HepG2 (cell line): Measurements from ENCODE around the gene CHMP1A. TPM values are rescaled to one million over a fixed set of nuclear protein-coding genes. Genes with fewer than 3 reads are reported as not detected.
A peak's percentile ranks its signal among the peaks of the same experiment; 100 is the strongest.

ENCODE experiments used
- AHDC1 ChIP-seq: sonication (generic); formaldehyde crosslinking; IDR thresholded peaks from 2 replicates; pipeline ENCODE4 v1.5.1; 2020; ENCODE audit warnings: mild to moderate bottlenecking, missing genetic modification reagents, borderline replicate concordance
- BORCS8-MEF2B ChIP-seq: sonication (generic); formaldehyde crosslinking; IDR thresholded peaks from 2 replicates; pipeline ENCODE4 v1.8.0; 2022; ENCODE audit warnings: mild to moderate bottlenecking, missing genetic modification reagents
- ETS1 ChIP-seq: sonication (generic); formaldehyde crosslinking; IDR thresholded peaks from 2 replicates; pipeline ENCODE4 v1.4.0; 2020; ENCODE audit warnings: missing genetic modification reagents
- KDM3A ChIP-seq: IDR thresholded peaks from 2 replicates; pipeline ENCODE4 v1.6.1; 2018; ENCODE audit warnings: low read depth, missing compliant biosample characterization
- SSRP1 ChIP-seq: IDR thresholded peaks from 2 replicates; pipeline ENCODE4 v1.6.1; 2016; ENCODE audit warnings: control low read depth
- TBL1XR1 ChIP-seq: fragments of 150-350 bp; IDR thresholded peaks from 2 replicates; pipeline ENCODE4 v1.6.1; 2014; ENCODE audit warnings: borderline replicate concordance, low read length; ENCODE audit not compliant: partially characterized antibody
- TMF1 ChIP-seq: sonication (generic); formaldehyde crosslinking; IDR thresholded peaks from 2 replicates; pipeline ENCODE4 v1.8.1; 2022; ENCODE audit warnings: low read depth, missing genetic modification reagents
- YY1 ChIP-seq: IDR thresholded peaks from 2 replicates; pipeline ENCODE4 v1.6.1; 2011; ENCODE audit warnings: low read length, low read depth, moderate library complexity, mild to moderate bottlenecking; ENCODE audit not compliant: insufficient read depth, insufficient replicate concordance
- ZBTB20 ChIP-seq: sonication (generic); formaldehyde crosslinking; IDR thresholded peaks from 2 replicates; pipeline ENCODE4 v1.8.1; 2023; ENCODE audit warnings: missing genetic modification reagents, low read depth, mild to moderate bottlenecking, borderline replicate concordance
- ZNF124 ChIP-seq: sonication (generic); formaldehyde crosslinking; IDR thresholded peaks from 2 replicates; pipeline ENCODE4 v1.4.0; 2020; ENCODE audit warnings: missing genetic modification reagents
- ZNF230 ChIP-seq: sonication (generic); formaldehyde crosslinking; IDR thresholded peaks from 2 replicates; pipeline ENCODE4 v1.4.0; 2020; ENCODE audit warnings: mild to moderate bottlenecking, missing genetic modification reagents
- ZNF672 ChIP-seq: sonication (generic); formaldehyde crosslinking; IDR thresholded peaks from 2 replicates; pipeline ENCODE4 v1.8.1; 2022; ENCODE audit warnings: missing genetic modification reagents
- ZSCAN22 ChIP-seq: sonication (generic); formaldehyde crosslinking; IDR thresholded peaks from 2 replicates; pipeline ENCODE4 v1.4.0; 2020; ENCODE audit warnings: mild to moderate bottlenecking, missing genetic modification reagents
- polyA plus RNA-seq, 8 experiments: library from polyadenylated mRNA; depleted of rRNA in 3 of 8; stranded (reverse) in 7 of 8; unstranded in 1 of 8; fragments of >200 nt; fragmentation: Illumina TruSeq in 4 of 8; extraction: Trizol in 4 of 8; gene quantifications; 2 replicates each; pipeline versions ENCODE4 v1.2.1 to v1.2.3, GENCODE V29; 2011 to 2016; ENCODE audit warnings: low read depth in 4 of 8, missing spikeins in 1 of 8, mixed read lengths in 1 of 8; ENCODE audit not compliant: insufficient read depth in 1 of 8
- total RNA-seq, 5 experiments: library from RNA; depleted of rRNA; stranded (reverse); fragments of >200 nt; fragmentation: Illumina TruSeq; extraction: Trizol; gene quantifications; 2 replicates each; pipeline ENCODE4 v1.2.3, GENCODE V29; 2016; ENCODE audit warnings: low read depth in 1 of 5
- TF ChIP-seq, protein P1 (sequence below): sonication (generic); formaldehyde crosslinking; IDR thresholded peaks from 2 replicates; pipeline ENCODE4 v1.4.0; 2020; ENCODE audit warnings: missing genetic modification reagents
- TF ChIP-seq, protein P2 (sequence below): sonication (generic); formaldehyde crosslinking; IDR thresholded peaks from 2 replicates; pipeline ENCODE4 v1.4.0; 2020; ENCODE audit warnings: mild to moderate bottlenecking, missing genetic modification reagents
- TF ChIP-seq, protein P3 (sequence below): IDR thresholded peaks from 2 replicates; pipeline ENCODE4 v1.6.1; 2012; ENCODE audit warnings: inconsistent platforms

The CHMP1A gene
- total and polyA plus RNA-seq, 2 of the 13 experiments (the other 11 are each of a cell fraction or from before 2014, with no cell fraction given), result 69.4 to 73.3 TPM

GRCh38 chr16:89701425-89702406, 44.2 kb upstream of the CHMP1A start, which contains the start of gene SPATA2L (continued):
- TF ChIP-seq, protein P1, sequence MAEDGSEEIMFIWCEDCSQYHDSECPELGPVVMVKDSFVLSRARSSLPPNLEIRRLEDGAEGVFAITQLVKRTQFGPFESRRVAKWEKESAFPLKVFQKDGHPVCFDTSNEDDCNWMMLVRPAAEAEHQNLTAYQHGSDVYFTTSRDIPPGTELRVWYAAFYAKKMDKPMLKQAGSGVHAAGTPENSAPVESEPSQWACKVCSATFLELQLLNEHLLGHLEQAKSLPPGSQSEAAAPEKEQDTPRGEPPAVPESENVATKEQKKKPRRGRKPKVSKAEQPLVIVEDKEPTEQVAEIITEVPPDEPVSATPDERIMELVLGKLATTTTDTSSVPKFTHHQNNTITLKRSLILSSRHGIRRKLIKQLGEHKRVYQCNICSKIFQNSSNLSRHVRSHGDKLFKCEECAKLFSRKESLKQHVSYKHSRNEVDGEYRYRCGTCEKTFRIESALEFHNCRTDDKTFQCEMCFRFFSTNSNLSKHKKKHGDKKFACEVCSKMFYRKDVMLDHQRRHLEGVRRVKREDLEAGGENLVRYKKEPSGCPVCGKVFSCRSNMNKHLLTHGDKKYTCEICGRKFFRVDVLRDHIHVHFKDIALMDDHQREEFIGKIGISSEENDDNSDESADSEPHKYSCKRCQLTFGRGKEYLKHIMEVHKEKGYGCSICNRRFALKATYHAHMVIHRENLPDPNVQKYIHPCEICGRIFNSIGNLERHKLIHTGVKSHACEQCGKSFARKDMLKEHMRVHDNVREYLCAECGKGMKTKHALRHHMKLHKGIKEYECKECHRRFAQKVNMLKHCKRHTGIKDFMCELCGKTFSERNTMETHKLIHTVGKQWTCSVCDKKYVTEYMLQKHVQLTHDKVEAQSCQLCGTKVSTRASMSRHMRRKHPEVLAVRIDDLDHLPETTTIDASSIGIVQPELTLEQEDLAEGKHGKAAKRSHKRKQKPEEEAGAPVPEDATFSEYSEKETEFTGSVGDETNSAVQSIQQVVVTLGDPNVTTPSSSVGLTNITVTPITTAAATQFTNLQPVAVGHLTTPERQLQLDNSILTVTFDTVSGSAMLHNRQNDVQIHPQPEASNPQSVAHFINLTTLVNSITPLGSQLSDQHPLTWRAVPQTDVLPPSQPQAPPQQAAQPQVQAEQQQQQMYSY (CRISPR knock-in tag), result no peak; the same call in 1 of the 2 replicates
- no peak for TF ChIP-seq ZNF672 (CRISPR knock-in tag)
- 0 out of 2 replicates have a peak, but pooled peaks have one; percentile 47 for TF ChIP-seq ETS1 (CRISPR knock-in tag)
- TF ChIP-seq KDM3A (CRISPR knock-in tag), result 0 out of 2 replicates have a peak, but pooled peaks have one; percentile 30
- TF ChIP-seq ZNF124 (CRISPR knock-in tag), result peak; percentile 50; the same call in 1 of the 2 replicates
- TF ChIP-seq BORCS8-MEF2B (CRISPR knock-in tag), result peak; percentile 78
- TF ChIP-seq ZNF230, result peak; percentile 90
- peak; percentile 45 for TF ChIP-seq YY1
- TF ChIP-seq SSRP1 (CRISPR knock-in tag), result no peak
- TF ChIP-seq TBL1XR1, result no peak
- TF ChIP-seq, protein P2, sequence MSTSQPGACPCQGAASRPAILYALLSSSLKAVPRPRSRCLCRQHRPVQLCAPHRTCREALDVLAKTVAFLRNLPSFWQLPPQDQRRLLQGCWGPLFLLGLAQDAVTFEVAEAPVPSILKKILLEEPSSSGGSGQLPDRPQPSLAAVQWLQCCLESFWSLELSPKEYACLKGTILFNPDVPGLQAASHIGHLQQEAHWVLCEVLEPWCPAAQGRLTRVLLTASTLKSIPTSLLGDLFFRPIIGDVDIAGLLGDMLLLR (CRISPR knock-in tag), result no peak
- peak; percentile 75; the same call in 1 of the 2 replicates for TF ChIP-seq TMF1 (CRISPR knock-in tag)
- TF ChIP-seq AHDC1 (CRISPR knock-in tag), result 0 out of 2 replicates have a peak, but pooled peaks have one; percentile 9
- TF ChIP-seq ZSCAN22 (CRISPR knock-in tag), result no peak
- no peak for TF ChIP-seq ZBTB20 (CRISPR knock-in tag)
- TF ChIP-seq, protein P3, sequence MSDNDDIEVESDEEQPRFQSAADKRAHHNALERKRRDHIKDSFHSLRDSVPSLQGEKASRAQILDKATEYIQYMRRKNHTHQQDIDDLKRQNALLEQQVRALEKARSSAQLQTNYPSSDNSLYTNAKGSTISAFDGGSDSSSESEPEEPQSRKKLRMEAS, result peak; percentile 89
